Measurements from ENCODE around the gene ULK4.
"Not testable (repeated sequence)": the region's sequence is repeated elsewhere in the genome, so short reads cannot be mapped to it uniquely, and the experiment has no call there.

ULK4 gene

DNA sequence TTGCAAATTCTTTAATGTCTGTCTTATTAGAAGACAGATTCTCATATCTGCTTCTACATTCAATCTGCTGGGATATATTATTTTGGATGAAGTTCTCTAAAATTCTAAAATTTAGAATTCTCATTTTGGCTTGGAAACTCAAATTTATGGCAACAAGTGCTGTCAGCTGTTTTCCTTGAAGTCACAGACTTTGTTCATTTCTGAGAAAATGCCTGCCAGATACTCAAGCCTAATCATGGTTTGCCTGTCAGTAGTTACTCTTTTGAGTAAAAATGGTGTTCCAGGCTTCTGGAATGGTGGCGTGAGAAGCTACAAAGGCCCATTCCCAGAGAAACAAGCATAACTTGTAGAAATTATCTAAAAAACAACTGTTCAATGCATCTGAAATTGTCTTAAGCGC is 646.8 kb downstream of the ULK4 start:
- DNase-seq (ENCODE audit: low read depth): no peak

DNA sequence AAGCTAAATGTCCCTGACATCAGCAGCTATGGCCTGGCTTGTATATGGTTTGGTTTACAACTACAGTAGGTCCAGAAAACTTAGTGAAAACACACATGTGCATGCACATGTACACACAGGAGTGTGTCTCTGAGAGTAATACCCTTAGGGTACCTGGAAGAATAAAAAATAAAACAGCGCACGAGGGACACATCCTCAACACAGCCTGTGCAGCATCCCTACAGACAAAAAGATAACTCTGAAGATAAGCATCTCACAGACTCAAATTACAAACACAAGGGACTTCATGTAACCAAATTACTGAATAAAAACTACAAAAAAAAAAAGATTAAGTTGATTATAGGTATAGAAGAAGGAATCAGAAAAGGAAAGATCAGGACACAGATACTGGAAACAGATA is 653.8 kb downstream of the ULK4 start:
- DNase-seq (ENCODE audit: low read depth): no peak

DNA sequence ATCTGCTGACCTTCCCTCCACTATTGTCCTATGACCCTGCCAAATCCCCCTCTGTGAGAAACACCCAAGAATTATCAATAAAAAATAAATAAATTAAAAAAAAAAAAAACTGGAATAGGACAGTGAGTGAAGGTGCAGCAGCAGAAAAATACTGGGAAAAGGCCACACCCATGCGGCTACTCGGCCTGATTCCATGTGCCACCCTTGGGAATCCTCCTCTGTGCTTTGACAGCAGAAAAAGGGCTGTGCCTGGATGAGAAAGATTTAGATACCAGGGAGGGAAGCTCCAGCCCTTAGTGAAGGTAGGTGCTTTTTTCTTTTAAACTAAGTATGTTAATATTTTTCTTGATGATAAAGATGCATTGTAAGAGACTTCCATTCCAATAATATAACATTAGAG is 654.8 kb downstream of the ULK4 start:
- no peak for DNase-seq (ENCODE audit: low read depth)

DNA sequence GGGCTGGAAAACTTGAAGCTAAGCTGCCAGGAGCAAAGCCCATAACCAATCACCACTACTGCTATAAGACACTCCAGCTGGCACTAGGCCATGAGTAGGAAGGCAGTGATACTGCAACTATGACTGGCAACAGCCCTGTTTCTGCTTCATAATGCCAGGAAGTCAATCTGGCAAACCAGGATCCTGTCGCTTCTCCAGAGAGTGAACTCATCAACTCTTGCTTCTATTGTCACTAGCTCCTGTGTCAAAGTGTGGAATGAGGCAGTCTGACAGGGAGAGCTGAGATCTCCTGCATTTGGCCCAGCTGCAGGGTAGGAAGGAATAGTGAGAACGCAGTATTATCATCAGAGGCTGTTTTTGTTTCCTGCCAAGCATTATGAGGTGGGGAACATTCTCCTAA is 657.3 kb downstream of the ULK4 start:
- DNase-seq (ENCODE audit: low read depth): no peak

DNA sequence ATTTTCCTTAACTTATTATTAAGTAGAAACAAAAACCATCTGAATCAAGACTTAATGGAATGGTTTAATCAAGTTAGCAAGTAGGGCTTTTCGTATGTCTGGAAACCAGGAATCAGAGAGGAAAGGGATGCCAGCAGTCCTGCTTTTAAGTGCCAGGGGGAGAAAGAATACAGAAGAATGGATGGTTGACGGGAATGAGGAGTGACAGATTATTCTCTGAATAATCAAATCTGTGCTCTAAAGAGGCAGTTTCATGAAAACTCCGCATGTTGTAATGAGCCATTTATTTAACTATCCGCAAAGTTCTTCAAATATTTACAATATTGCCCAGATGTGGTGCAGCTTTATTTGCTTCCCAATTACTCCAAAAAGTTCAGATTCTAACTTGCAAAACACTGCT is 659.6 kb downstream of the ULK4 start:
- no peak for DNase-seq (ENCODE audit: low read depth)

DNA sequence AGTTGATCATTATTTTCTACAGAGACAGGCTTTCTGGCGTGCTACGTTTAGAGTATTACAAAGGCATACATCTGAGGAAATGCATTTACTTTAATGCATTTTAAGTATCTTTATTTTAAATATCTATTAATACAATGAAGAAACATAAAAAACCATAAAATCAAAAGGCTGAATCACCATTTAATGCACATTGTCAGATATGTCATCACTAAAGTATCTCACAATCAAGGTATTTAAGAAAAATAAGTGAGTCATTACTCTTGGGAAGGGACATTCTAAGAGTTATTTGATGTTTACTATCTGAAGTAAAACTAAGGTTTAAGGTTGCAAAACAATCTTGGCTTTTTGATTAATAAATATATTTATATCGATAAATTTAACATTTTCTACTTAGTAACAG is 660.4 kb downstream of the ULK4 start:
- no peak for DNase-seq (ENCODE audit: low read depth)

DNA sequence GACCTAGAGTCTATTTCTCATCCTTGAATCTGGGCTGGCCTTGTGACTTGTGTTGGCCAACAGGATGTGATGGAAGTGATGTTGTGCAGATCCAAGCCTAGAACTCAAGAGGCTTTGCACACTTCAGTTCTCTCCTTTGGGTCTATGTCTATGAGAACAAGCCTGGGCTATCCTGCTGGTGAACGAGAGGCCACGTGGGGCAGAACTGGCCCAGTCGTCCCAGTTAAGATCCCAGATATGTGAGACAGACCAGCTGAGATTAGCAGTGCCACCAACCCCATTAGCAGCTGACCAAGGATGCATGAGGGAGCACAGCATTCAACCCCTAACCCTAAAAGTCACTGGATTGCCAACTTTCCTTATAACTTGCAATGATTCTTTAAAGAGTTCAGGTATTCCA is 662.9 kb downstream of the ULK4 start:
- no peak for DNase-seq (ENCODE audit: low read depth)

DNA sequence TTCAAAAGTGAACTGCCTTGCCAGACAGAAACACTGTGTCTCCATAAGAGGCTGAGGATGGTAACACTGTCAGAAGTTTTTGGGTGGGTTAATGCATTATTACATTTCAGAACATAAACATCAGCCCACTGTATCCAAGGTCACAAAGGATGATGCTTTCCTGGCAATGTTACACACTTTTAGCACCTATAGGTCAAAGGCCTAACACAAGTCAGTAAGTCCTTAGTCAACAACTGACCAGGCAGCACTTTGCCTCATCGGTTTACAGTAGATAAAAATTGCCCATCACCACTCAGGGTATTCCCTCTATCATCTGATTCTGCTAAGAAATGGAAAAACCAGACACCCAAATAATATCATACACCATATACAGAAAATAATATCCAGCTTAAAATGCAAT is 664.2 kb downstream of the ULK4 start:
- no peak for DNase-seq (ENCODE audit: low read depth)

DNA sequence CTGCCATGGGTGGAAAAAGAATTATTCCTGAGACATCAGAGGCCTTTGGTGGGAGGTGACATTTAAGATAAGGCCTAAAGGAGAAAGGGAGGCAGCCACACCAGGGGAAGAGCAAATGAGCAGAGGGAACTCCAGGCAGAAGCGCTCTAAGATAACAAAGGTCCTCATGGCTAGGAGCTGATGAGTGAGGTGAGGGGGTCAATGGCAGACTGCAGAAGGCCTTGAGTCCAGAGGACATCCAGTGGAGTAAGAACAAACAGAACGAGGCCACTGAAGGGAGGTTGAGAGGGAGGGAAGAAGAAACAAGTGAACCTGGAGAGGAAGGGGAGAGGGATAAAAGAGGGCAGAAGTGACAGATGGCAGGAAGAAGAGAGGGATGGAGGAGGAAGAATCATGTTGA is 665.3 kb downstream of the ULK4 start:
- DNase-seq (ENCODE audit: low read depth): no peak

DNA sequence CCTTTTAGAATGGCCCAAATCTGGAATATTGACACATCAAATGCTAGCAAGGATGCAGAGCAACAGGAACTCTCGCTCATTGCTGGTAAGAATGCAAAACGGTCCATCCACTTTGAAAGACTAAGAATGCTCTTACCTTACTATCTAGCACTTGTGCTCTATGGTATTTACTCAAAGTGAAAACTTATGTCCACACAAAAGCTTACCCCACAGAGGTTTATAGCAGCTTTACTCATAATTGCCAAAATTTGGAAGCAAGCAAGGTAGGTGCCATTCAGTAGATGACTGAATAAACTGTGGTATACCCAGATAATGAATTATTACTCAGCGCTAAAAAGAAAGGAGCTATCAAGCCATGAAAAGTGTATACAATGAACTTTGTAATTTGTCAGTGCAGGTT is 666.2 kb downstream of the ULK4 start:
- DNase-seq (ENCODE audit: low read depth): no peak

DNA sequence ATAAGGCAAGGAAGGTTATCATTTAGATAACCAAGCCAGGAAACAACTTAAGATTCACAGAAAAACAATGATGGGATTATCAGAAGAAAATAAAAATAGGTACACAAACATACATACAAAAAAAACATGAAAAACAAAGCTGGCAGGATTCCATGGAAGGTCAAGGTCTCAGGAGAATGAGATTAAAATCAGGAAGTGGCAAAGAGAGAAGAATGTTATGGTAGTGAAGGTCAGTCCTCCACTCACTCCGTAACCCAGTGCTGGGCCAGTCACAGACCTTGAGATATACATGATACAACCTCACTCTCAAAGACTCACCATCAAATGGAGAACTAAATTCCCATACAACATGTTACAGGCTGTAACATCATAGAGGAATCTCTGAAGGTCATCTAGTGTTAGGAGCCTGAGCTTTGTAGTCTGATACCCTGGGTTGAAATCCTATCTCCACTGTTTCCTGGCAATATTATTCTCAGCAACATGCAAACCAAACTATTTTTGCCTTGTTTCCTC is 668.7 kb downstream of the ULK4 start:
- no peak for DNase-seq (ENCODE audit: low read depth)

DNA sequence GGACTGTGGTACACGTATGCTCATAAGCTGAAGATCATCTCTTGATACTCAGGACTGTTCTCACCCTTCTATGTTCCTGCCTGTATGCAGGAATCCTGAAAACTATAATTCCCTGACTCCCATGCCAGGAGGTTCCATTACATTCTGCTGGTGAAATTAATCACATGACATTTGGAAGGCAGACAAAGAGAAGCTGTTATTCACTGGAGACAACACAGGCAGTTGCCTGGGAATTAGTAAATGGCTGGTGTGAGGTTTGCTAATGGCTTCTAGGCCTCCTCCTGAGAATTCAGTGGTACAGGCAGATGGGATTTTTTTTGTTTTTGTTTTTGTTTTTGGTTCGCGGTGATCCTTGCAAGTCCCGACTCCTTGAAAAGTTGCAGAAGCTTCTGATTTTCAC is 671.2 kb downstream of the ULK4 start:
- DNase-seq (ENCODE audit: low read depth): no peak

DNA sequence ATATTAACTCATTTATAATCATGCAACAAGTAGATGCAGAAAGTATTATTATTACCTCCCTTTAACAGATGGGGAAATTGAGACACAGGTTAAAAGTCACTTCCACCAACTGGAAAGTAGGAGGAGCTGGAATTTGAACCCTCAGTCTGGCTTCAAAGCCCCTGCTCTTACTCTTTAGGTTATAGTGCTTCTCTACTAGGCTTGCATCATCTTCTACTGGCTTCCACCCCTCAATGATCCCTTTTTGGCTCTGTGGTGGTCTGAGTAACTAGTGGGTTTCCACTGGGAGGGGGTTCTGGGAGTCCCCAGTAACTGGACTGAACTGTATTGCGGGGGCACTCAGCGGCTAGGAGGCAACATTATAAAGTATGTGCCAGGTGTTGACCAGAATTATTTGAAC is 671.6 kb downstream of the ULK4 start:
- DNase-seq (ENCODE audit: low read depth): no peak

DNA sequence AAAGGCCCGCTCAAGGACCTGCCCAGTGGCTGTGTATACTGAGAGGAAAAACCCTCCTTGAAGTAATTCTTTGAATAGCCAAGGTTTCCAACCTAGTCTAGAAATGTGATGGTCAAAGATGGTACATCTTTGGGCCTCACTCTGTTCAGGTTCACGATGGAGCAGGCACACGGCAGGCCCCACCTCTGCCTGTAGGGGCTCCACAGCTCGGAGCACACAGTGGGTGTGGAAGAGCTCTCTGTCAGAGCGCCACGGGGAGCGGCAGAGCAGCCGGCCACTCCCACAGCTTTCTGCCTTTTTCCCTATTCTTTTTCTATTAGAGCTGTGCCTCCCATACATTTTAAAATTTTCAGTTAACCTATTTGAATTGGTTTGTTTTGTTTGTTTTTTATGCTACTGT is 673.1 kb downstream of the ULK4 start:
- no peak for DNase-seq (ENCODE audit: low read depth)

DNA sequence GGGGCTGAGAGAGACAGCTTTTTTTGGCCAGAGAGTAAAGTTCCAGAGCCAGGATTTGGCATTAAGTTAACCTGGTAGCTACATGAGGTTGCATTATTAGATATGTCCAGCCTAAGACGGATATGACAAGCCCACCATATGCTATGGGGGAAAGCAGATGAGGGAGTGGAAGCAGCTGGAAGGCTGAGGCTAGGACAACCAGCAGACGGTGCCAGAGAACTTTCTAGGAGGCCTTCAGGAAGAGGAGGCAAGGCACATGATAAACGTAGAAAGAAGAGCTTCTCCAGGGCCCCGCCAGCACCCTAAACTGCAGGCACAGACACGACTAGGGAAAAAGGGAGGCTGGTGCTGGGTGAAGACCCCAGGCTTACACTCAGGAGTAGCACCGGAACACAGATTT is 675.6 kb downstream of the ULK4 start:
- DNase-seq (ENCODE audit: low read depth): no peak

DNA sequence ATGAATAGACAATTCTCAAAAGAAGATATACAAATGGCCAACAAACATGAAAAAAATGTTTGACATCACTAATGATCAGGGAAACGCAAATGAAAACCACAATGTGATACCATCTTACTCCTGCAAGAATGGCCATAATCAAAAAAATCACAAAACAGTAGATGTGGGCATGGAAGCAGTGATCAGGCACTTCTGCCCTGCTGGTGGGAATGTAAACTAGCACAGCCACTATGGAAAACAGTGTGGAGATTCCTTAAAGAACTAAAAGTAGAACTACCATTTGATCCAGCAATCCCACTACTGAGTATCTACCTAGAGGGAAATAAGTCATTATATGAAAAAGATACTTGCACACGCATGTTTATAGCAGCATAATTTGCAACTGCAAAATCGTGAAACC is 677.0 kb downstream of the ULK4 start:
- not testable (repeated sequence) for DNase-seq (ENCODE audit: low read depth)

DNA sequence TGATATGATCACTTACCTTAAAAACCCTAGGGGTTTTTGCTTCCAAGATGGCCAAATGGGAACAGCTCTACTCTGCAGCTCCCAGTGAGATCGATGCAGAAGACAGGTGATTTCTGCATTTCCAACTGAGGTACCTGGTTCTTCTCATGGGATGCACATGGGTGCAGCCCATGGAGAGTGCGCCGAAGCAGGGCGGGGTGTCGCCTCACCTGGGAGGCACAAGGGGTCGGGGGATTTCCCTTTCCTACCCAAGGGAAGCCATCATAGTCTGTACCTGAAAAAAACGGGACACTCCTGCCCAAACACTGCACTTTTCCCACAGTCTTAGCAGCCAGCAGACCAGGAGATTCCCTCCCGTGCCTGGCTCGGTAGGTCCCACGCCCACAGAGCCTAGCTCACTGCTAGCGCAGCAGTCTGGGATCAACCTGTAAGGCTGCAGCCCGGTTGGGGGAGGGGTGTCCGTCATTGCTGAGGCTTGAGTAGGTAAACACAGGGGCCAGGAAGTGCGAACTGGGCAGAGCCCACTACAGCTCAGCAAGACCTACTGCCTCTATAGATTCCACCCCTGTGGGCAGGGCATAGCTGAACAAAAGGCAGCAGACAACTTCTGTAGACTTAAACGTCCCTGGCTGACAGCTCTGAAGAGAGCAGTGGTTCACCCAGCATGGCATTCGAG is 684.0 kb downstream of the ULK4 start:
- DNase-seq (ENCODE audit: low read depth): no peak

DNA sequence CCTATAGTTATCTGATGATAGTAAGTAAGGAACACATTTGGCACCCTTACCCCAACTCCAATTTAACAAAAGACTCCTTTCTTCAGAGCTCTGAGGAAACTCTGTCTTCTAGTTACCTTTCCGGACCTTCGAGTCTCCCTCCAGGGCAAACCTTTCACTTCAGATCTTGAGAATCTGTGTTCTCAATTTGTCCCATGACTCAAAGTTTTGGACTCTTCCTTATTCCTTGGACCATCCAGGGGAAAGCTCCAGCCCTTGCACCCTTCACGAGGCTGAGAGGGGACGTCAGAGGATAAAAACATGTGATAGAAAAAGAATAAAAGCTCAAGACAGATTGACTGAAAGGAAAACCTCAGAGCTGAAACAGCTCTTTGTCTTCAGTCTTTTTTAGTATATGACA is 685.7 kb downstream of the ULK4 start:
- no peak for DNase-seq (ENCODE audit: low read depth)

DNA sequence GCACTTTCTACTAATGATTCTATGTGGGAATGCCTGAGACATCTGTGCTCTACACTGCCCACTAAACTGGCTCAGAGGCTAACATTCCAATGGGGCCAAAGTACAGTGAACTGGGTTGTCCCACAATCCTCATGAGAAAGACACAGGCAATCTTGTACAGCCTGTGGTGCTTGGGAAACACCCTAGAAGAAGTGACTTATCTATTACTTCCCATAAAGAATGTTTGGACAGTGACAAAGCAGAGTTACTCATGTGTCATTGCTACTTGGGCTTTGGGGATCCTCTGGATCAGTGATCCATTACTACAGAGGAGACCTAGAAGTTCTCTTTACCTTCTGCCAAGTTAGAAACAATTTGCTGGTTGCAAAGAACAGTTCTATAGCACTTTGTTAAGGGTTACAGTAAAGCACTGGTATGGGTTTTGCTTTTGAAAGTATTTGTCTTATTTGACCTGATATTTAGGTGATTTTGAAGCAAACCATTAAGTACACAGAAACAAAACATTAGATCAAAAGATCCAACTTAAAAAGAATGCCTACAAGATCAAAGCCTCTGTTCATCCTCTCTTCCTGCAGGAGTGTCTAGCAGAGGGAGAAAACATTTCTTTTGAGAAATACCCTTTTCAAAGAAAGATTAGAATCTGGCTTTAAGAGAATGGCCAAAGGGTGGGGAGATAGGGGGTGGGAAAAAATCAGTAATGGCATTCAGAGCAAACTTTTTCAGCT is 686.8 kb downstream of the ULK4 start:
- DNase-seq (ENCODE audit: low read depth): no peak

DNA sequence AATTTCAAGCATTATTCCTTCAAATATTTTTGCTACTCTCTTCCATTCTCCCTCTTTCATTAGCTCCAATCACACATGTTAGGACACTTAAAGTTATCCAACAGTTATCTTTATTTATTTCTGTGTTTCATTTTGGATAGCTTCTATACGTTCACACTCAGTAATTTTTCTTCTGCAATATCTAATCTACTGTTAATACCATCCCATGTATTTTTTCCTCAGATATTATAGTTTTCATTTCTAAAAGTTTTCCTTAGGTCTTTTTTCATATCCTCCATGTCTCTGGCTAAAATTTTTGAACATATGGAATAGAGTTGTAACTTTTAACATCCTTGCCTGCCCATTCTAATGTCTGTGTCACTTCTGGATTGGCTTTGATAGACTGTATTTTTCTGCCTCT is 689.2 kb downstream of the ULK4 start:
- DNase-seq (ENCODE audit: low read depth): no peak

DNA sequence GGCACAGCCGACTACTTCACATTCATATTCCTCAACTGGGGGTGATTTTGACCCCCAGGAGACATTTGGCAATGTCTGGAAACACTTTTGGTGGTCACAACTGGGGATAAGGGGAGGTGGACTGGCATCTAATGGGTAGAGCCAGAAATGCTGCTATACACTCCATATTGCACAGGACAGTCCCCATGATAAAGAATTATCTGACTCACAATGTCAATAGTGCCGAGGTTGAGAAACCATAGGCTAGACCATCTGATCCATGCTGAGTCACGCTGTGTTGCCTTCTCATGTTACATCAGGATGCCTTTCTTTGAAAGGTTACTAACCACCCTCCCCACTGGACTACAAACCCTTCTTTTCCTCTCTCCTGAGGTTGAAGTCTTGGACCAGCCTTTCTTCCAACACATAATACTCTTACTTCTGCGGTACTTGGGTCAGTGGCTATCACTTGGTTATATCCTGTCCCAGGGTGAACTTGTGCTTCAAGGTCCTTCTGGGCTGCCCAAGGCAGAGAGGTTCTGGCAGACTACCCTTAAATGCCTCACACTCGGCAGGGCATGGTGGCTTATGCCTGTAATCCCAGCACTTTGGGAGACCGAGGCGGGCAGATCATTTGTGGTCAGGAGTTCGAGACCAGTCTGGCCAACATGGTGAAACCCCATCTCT is 693.8 kb downstream of the ULK4 start:
- no peak for DNase-seq (ENCODE audit: low read depth)

DNA sequence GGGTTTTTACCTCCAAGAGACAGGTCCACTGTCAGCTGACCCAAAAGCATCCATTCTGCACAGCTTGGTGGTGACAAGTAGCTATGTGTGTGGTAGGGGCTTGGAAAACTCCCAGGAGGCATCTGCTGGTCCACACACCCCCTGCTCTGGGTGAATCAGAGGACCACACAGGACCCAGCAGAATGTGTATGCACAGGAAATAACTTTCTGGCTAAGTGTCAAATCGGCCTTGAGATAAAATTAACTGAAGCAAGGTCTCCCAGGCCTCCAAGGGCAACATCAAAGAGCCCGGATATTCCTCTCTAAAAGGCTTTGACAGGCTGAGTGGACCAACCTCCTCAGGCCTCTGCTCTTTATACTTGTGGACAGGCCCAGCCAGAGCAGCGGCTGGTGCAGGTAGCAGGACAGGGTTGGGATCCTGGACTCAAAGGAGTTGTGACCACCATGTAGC is 696.1 kb downstream of the ULK4 start:
- DNase-seq (ENCODE audit: low read depth): no peak

DNA sequence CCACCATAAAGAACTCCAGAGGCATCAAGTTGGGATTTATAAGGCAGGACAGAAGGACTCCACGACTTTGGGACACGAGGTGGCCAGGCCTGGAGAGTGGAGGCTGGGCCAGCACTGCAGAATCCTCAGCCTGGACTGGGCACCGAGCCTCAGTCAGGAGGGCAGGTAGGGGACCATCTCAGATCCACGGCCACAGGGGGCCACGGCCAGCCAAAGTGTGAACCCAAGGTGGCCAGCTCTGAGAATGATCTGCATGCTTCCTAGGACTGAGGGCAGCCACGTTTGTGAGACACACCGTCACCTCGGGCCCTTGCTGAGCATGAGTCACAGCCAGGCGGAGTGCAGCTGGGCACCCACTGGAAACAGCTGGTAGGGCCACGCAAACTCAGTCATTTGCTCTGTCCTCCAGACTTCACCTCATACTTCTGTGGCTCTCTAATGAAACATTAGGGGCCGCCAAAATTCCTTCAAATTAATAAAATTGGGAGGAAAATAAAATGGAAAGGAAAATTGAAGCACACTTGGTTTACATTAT is 696.8 kb downstream of the ULK4 start:
- DNase-seq (ENCODE audit: low read depth): no peak
